HepG2 (cell line): ENCODE results near the gene MMP17. TPM values are rescaled to one million over a fixed set of nuclear protein-coding genes. Genes with fewer than 3 reads are reported as not detected.

Experiments
- DRAP1 ChIP-seq: IDR thresholded peaks from 2 replicates; pipeline ENCODE4 v1.6.1; 2016; ENCODE audit warnings: missing genetic modification reagents, missing compliant biosample characterization
- FUBP1 ChIP-seq: sonication (generic); formaldehyde crosslinking; IDR thresholded peaks from 2 replicates; pipeline ENCODE4 v1.5.1; 2020; ENCODE audit warnings: missing genetic modification reagents, mild to moderate bottlenecking, borderline replicate concordance
- HOXA7 ChIP-seq: sonication (generic); formaldehyde crosslinking; IDR thresholded peaks from 2 replicates; pipeline ENCODE4 v1.8.1; 2022; ENCODE audit warnings: mild to moderate bottlenecking, missing genetic modification reagents, moderate library complexity
- NFKB2 ChIP-seq: sonication (generic); formaldehyde crosslinking; IDR thresholded peaks from 2 replicates; pipeline ENCODE4 v1.4.0; 2020; ENCODE audit warnings: missing genetic modification reagents, borderline replicate concordance
- PATZ1 ChIP-seq: sonication (generic); formaldehyde crosslinking; IDR thresholded peaks from 2 replicates; pipeline ENCODE4 v1.4.0; 2020; ENCODE audit warnings: missing genetic modification reagents
- PHF8 ChIP-seq: sonication (generic); formaldehyde crosslinking; IDR thresholded peaks from 2 replicates; pipeline ENCODE4 v1.5.0; 2020; ENCODE audit warnings: missing genetic modification reagents
- RBM22 ChIP-seq: fragments of 200-400 bp; formaldehyde crosslinking; optimal IDR thresholded peaks from 2 replicates; pipeline ENCODE3; 2017; ENCODE audit warnings: mild to moderate bottlenecking, low read length, moderate library complexity
- SETDB1 ChIP-seq: sonication (generic); formaldehyde crosslinking; IDR thresholded peaks from 2 replicates; pipeline ENCODE4 v1.5.1; 2020; ENCODE audit warnings: missing genetic modification reagents, mild to moderate bottlenecking, borderline replicate concordance
- SP5 ChIP-seq: IDR thresholded peaks from 2 replicates; pipeline ENCODE4 v1.6.1; 2016; ENCODE audit warnings: low read depth, borderline replicate concordance
- THYN1 ChIP-seq: sonication (generic); formaldehyde crosslinking; IDR thresholded peaks from 2 replicates; pipeline ENCODE4 v1.8.1; 2023; ENCODE audit warnings: low read depth, mild to moderate bottlenecking, moderate library complexity, missing genetic modification reagents, borderline replicate concordance
- U2AF2 ChIP-seq: fragments of 200-400 bp; formaldehyde crosslinking; IDR thresholded peaks from 2 replicates; pipeline ENCODE4 v1.6.1; 2017; ENCODE audit warnings: low read depth, mild to moderate bottlenecking, low read length
- ZBTB38 ChIP-seq: sonication (generic); formaldehyde crosslinking; IDR thresholded peaks from 2 replicates; pipeline ENCODE4 v1.5.1; 2020; ENCODE audit warnings: mild to moderate bottlenecking, missing genetic modification reagents
- ZNF280B ChIP-seq: sonication (generic); formaldehyde crosslinking; IDR thresholded peaks from 2 replicates; pipeline ENCODE4 v1.5.0; 2020; ENCODE audit warnings: missing genetic modification reagents, mild to moderate bottlenecking, borderline replicate concordance
- ZNF609 ChIP-seq: sonication (generic); formaldehyde crosslinking; IDR thresholded peaks from 2 replicates; pipeline ENCODE4 v1.4.0; 2020; ENCODE audit warnings: mild to moderate bottlenecking, missing genetic modification reagents, borderline replicate concordance
- ZNF614 ChIP-seq: IDR thresholded peaks from 2 replicates; pipeline ENCODE4 v1.6.1; 2018; ENCODE audit warnings: missing biosample characterization, missing genetic modification reagents, inconsistent platforms, borderline replicate concordance
- ZNF7 ChIP-seq: IDR thresholded peaks from 2 replicates; pipeline ENCODE4 v1.6.1; 2016; ENCODE audit warnings: missing biosample characterization, missing genetic modification reagents
- ZNF891 ChIP-seq: sonication (generic); formaldehyde crosslinking; IDR thresholded peaks from 2 replicates; pipeline ENCODE4 v1.5.0; 2020; ENCODE audit warnings: mild to moderate bottlenecking, missing genetic modification reagents
- ZSCAN31 ChIP-seq: sonication (generic); formaldehyde crosslinking; IDR thresholded peaks from 2 replicates; pipeline ENCODE4 v1.5.0; 2020; ENCODE audit warnings: low read depth, mild to moderate bottlenecking, missing genetic modification reagents
- polyA plus RNA-seq, 8 experiments: library from polyadenylated mRNA; depleted of rRNA in 3 of 8; stranded (reverse) in 7 of 8; unstranded in 1 of 8; fragments of >200 nt; fragmentation: Illumina TruSeq in 4 of 8; extraction: Trizol in 4 of 8; gene quantifications; 2 replicates each; pipeline versions ENCODE4 v1.2.1 to v1.2.3, GENCODE V29; 2011 to 2016; ENCODE audit warnings: low read depth in 4 of 8, missing spikeins in 1 of 8, mixed read lengths in 1 of 8; ENCODE audit not compliant: insufficient read depth in 1 of 8
- total RNA-seq, 5 experiments: library from RNA; depleted of rRNA; stranded (reverse); fragments of >200 nt; fragmentation: Illumina TruSeq; extraction: Trizol; gene quantifications; 2 replicates each; pipeline ENCODE4 v1.2.3, GENCODE V29; 2016; ENCODE audit warnings: low read depth in 1 of 5

MMP17 gene
- total and polyA plus RNA-seq, 2 of the 13 experiments (the other 11 are each of a cell fraction or from before 2014, with no cell fraction given) = 0.55 to 0.80 TPM

- no peak for TF ChIP-seq ZNF609 (CRISPR knock-in tag)
- TF ChIP-seq ZNF891 (CRISPR knock-in tag) = no peak
- no peak for TF ChIP-seq ZSCAN31
- no peak for TF ChIP-seq U2AF2
- TF ChIP-seq SP5 = no peak
- peak; percentile 77; the same call in 1 of the 2 replicates for TF ChIP-seq ZNF280B (CRISPR knock-in tag)
- no peak for TF ChIP-seq FUBP1 (CRISPR knock-in tag)
- TF ChIP-seq RBM22 = no peak
- TF ChIP-seq PATZ1 (CRISPR knock-in tag) = no peak
- 0 out of 2 replicates have a peak, but pooled peaks have one; percentile 27 for TF ChIP-seq PHF8 (CRISPR knock-in tag)
- no peak for TF ChIP-seq THYN1 (CRISPR knock-in tag)
- peak; percentile 74 for TF ChIP-seq ZBTB38 (CRISPR knock-in tag)
- TF ChIP-seq ZNF7 (CRISPR knock-in tag) = no peak
- TF ChIP-seq DRAP1 (CRISPR knock-in tag) = no peak
- TF ChIP-seq ZNF614 (CRISPR knock-in tag) = no peak
- TF ChIP-seq NFKB2 (CRISPR knock-in tag) = peak; percentile 80; the same call in 1 of the 2 replicates
- no peak; the same call in 1 of the 2 replicates for TF ChIP-seq SETDB1 (CRISPR knock-in tag)
- TF ChIP-seq HOXA7 (CRISPR knock-in tag) = 0 out of 2 replicates have a peak, but pooled peaks have one; percentile 63
Measured at GRCh38 chr12:131840643-131841416, 12.6 kb downstream of the MMP17 start (continued).
